Kidney (tissue), 14 donors: Measurements from ENCODE around the gene MAP1LC3B. TPM values are rescaled to one million over a fixed set of nuclear protein-coding genes. Genes with fewer than 3 reads are reported as not detected.
A peak's percentile ranks its signal among the peaks of the same experiment; 100 is the strongest.

Source experiments
- DNase-seq, 5 donors: peaks; one replicate each; pipeline ENCODE4 v3.0.0-alpha.2; 2013 to 2020
- FAIRE-seq: peaks from 2 replicates; lab custom pipeline; 2012; peaks lifted over from hg19 to GRCh38; lab: Jason Lieb, UNC
- H3K27ac ChIP-seq, 2 donors: one replicate each; pipeline ENCODE4 v1.7.0; 2013; ENCODE audit warnings: low read depth in 2 of 2, low read length in 2 of 2, inconsistent platforms in 1 of 2
- H3K27me3 ChIP-seq: one replicate; pipeline ENCODE4 v1.7.1; 2013; ENCODE audit warnings: low read length, inconsistent platforms; ENCODE audit not compliant: control insufficient read depth, insufficient read depth
- H3K36me3 ChIP-seq, 3 donors: one replicate each; pipeline versions ENCODE4 v1.7.0 to v1.7.1; 2013; ENCODE audit warnings: low read length in 3 of 3, control low read depth in 1 of 3, inconsistent platforms in 1 of 3; ENCODE audit not compliant: insufficient read depth in 3 of 3, control insufficient read depth in 2 of 3
- H3K4me1 ChIP-seq, 3 donors: one replicate each; pipeline versions ENCODE4 v1.7.0 to v1.7.1; 2013; ENCODE audit warnings: low read length in 3 of 3, inconsistent platforms in 1 of 3, low read depth in 1 of 3; ENCODE audit not compliant: control insufficient read depth in 2 of 3, insufficient read depth in 2 of 3
- H3K4me3 ChIP-seq, 3 donors: one replicate each; pipeline versions ENCODE4 v1.7.0 to v1.8.1; 2013; ENCODE audit warnings: low read length in 3 of 3, control low read depth in 1 of 3, inconsistent platforms in 1 of 3
- H3K9ac ChIP-seq, 3 donors: one replicate each; pipeline versions ENCODE4 v1.7.0 to v1.7.1; 2013; ENCODE audit warnings: low read length in 3 of 3, control low read depth in 1 of 3, inconsistent platforms in 1 of 3
- H3K9me3 ChIP-seq, 3 donors: one replicate each; pipeline versions ENCODE4 v1.7.0 to v1.7.1; 2013; ENCODE audit warnings: low read length in 3 of 3, control low read depth in 1 of 3, inconsistent platforms in 1 of 3; ENCODE audit not compliant: control insufficient read depth in 2 of 3, insufficient read depth in 1 of 3
- CTCF ChIP-seq: IDR thresholded peaks from 3 replicates; pipeline ENCODE4 v1.5.1; 2012; ENCODE audit warnings: mild to moderate bottlenecking, moderate library complexity, borderline replicate concordance; ENCODE audit not compliant: insufficient read depth; ENCODE audit errors: extremely low read depth
- intact Hi-C: fragments of 100-400 bp; cut with DNase I; formaldehyde crosslinking; loops from one replicate; pipeline ENCODE4 v1.11.1; 2022
- polyA plus RNA-seq: library from polyadenylated mRNA; stranded (reverse); fragments of 350-450 nt; fragmentation: Illumina TruSeq; extraction: RNeasy Lipid Tissue Mini Kit (QIAGEN cat#74804); gene quantifications from one replicate; pipeline ENCODE4 v1.2.3, GENCODE V29; 2014; ENCODE audit warnings: low read depth, low replicate concordance; ENCODE audit not compliant: insufficient read depth
- total RNA-seq: library from RNA; stranded (reverse); fragmentation: NEBNext Ultra II Directional; extraction: Animal tissue kit (Norgen Biotek cat#: 25700); gene quantifications from one replicate; pipeline ENCODE4 v1.2.1, GENCODE V29; 2021
- donor health status: control.
- donor health status: control.
- donor health status: control.
- donor health status: control.
- donor health status: control.
- donor health status: DM: yes; HTN: yes; CAD: no.
- donor health status: Normal renal cell carcinoma (clear cell type).

The MAP1LC3B gene
- total and polyA plus RNA-seq, 2 donors from 2014 or later: 57.1 to 70.3 TPM

DNA sequence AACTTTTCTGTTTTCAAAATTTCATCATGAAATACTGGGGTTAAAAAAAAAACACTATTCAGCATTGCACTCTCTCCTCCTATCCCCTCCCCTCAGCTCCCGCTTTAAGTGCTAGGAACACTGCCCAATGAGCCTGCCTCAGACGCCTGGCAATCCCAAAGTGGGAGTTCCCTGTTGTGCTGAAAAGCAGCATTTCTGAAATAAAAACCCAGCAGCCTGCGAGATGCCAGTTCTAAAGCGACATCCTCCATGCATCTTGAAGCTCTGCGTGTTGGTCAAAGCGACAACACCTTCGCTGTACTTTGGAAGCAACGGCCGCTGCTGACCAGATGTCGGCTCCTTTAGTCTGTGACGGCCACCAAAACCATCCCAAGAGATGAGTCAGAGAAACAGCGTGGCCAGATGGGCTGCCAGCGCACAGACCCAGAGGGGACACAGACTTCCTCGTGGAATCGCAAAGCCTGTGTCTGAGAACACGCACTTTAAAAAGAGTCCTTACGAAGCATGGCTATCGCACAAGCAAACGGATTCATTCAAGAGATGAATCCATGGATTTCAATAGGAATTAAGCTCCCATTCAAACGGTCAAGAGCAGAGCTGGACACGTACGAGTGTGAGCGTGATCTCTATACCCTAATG is 41.3 kb upstream of the MAP1LC3B start:
- no peak for TF ChIP-seq CTCF
- Histone ChIP-seq H3K9me3 (no peaks in the 10 kb centered on the region), H3K9ac (no peak overlapping the region), H3K27me3 (no peaks in the 10 kb centered on the region), H3K27ac (no peak overlapping the region), H3K4me1 (no peaks in the 10 kb centered on the region), H3K36me3 (peaks cover 0 to 2% (median 0%) of the 10 kb centered on the region in 3 donors), H3K4me3 (no peak overlapping the region)
- DNase-seq (peak in 1 of 5 donors; percentile 7), FAIRE-seq (no peak)
- intact Hi-C loops: no loop called here

DNA sequence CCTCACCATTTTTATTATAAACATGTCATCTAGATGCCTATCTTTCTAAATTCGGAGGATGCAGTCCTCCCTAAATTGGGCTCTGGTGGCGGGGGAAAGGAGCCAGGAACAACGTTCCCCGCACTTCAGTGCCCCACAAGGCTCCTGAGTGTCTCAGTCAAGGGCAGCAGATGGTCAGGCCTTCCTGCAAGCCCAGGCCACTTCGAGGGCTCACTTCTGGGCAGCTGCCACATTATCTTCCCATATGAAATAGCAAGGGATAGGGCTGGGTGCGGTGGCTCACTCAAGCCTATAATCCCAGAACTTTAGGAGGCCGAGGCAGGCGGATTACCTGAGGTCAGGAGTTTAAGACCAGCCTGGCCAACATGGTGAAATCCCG is 40.8 kb upstream of the MAP1LC3B start:
- no peaks in the 10 kb centered on the region for H3K9me3 ChIP-seq
- no peak overlapping the region for H3K27ac ChIP-seq
- no peak for TF ChIP-seq CTCF
- H3K36me3 ChIP-seq: peaks cover 0 to 1% (median 0%) of the 10 kb centered on the region in 3 donors
- intact Hi-C loops: no loop called here
- no peak overlapping the region for H3K9ac ChIP-seq
- DNase-seq: no peak
- H3K27me3 ChIP-seq: no peaks in the 10 kb centered on the region
- no peak for FAIRE-seq
- no peaks in the 10 kb centered on the region for H3K4me1 ChIP-seq
- no peak overlapping the region for H3K4me3 ChIP-seq

- no peak for FAIRE-seq
- no peak for DNase-seq
- no peaks in the 10 kb centered on the region for H3K4me1 ChIP-seq
- no peak for TF ChIP-seq CTCF
- no peak overlapping the region for H3K4me3 ChIP-seq
- intact Hi-C loops: no loop called here
- no peak overlapping the region for H3K9ac ChIP-seq
- no peak overlapping the region for H3K27ac ChIP-seq
- no peaks in the 10 kb centered on the region for H3K9me3 ChIP-seq
- peaks cover 0 to 9% (median 0%) of the 10 kb centered on the region in 3 donors for H3K36me3 ChIP-seq
- H3K27me3 ChIP-seq: no peaks in the 10 kb centered on the region
Observed at GRCh38 chr16:87352818-87353217, 39.3 kb upstream of the MAP1LC3B start.

DNA sequence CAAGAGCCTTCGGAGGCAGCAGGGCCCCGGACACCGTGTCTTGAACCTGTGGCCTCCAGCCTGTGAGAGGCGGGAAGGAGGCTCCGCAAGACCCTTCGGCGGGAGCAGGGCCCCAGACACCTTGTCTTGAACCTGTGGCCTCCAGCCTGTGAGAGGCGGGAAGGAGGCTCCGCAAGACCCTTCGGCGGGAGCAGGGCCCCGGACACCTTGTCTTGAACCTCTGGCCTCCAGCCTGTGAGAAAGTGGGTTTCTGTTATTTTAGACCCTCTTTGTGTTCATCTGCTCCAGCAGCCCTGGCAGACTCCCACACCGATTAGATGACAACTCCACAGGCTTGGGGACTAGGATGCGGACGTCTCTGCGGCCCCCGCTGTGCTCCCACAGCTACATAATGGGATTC is 38.5 kb upstream of the MAP1LC3B start:
- H3K27ac ChIP-seq: no peak overlapping the region
- no peak for TF ChIP-seq CTCF
- no peak overlapping the region for H3K9ac ChIP-seq
- FAIRE-seq: no peak
- H3K27me3 ChIP-seq: no peaks in the 10 kb centered on the region
- H3K4me1 ChIP-seq: no peaks in the 10 kb centered on the region
- H3K4me3 ChIP-seq: no peak overlapping the region
- H3K36me3 ChIP-seq: peaks cover 0 to 16% (median 7%) of the 10 kb centered on the region in 3 donors
- DNase-seq: no peak
- intact Hi-C loops: no loop called here
- H3K9me3 ChIP-seq: no peaks in the 10 kb centered on the region
